Vagina (tissue), 2 donors: ENCODE results near the gene OR11L1.

Experiments used
- CTCF ChIP-seq, 3 experiments: fragments of 450-650 bp in 2 of 3; fragments of 200-600 bp in 1 of 3; sonication (generic) in 1 of 3; IDR thresholded peaks; one replicate each; pipeline ENCODE4 v1.5.1; 2017 to 2019; ENCODE audit warnings: antibody characterized with exemption in 3 of 3, mild to moderate bottlenecking in 2 of 3, moderate library complexity in 2 of 3
- POLR2A ChIP-seq, 2 donors: fragments of 450-650 bp; IDR thresholded peaks; one replicate each; pipeline ENCODE4 v1.6.1; 2017; ENCODE audit warnings: antibody characterized with exemption in 2 of 2, mild to moderate bottlenecking in 2 of 2, moderate library complexity in 2 of 2

- TF ChIP-seq CTCF (IDR thresholded peaks at IDR 0.05), result no peak
- no peak for TF ChIP-seq POLR2A (IDR thresholded peaks at IDR 0.05)
Observed at GRCh38 chr1:247857069-247857984, 15.6 kb upstream of the OR11L1 start, which contains the start of gene TRIM58.
